SK-N-SH (cell line): ENCODE measurements around the gene C16orf87. TPM values are rescaled to one million over a fixed set of nuclear protein-coding genes. Genes with fewer than 3 reads are reported as not detected.
A peak's percentile ranks its signal among the peaks of the same experiment; 100 is the strongest.

Experiments
- CTCF ChIA-PET: fragments of 300-600, 350-600 bp; formaldehyde crosslinking; extraction: SDS; loops from one replicate; lab custom pipeline; 2021; lab: Yijun Ruan, JAX
- POLR2A ChIA-PET: fragments of 350-600 bp; sonication (Branson Sonifier 250); formaldehyde crosslinking; extraction: SDS; loops from one replicate; lab custom pipeline; 2020; ENCODE audit warnings: antibody characterized with exemption, inconsistent platforms; lab: Yijun Ruan, JAX
- DNase-seq: peaks from one replicate; pipeline ENCODE4 v3.0.0; 2012
- H2AFZ ChIP-seq: fragments of 200-600 bp; sonication (generic); 2 replicates; pipeline ENCODE4 v1.8.1; 2016; ENCODE audit warnings: antibody characterized with exemption, mild to moderate bottlenecking, low read depth
- H3F3A ChIP-seq: fragments of 200-600 bp; sonication (generic); replicated peaks from 2 replicates; pipeline ENCODE3; 2016; ENCODE audit warnings: antibody characterized with exemption, mild to moderate bottlenecking; ENCODE audit not compliant: insufficient read depth
- H3K27ac ChIP-seq, 2 experiments: fragments of 200-500 bp in 1 of 2; fragments of 200-600 bp in 1 of 2; sonication (Bioruptor generic) in 1 of 2; sonication (generic), shearing (Covaris generic) in 1 of 2; 2 replicates each; pipeline versions ENCODE4 v1.5.1 to v1.6.1; 2014 to 2016; ENCODE audit warnings: low read depth in 2 of 2, inconsistent platforms in 1 of 2, low read length in 1 of 2, mild to moderate bottlenecking in 1 of 2, mixed read lengths in 1 of 2
- H3K27me3 ChIP-seq: fragments of 200-600 bp; sonication (generic), shearing (Covaris generic); 2 replicates; pipeline ENCODE4 v1.6.1; 2016; ENCODE audit warnings: mixed run types; ENCODE audit not compliant: insufficient read depth
- H3K36me3 ChIP-seq, 2 experiments: fragments of 200-500 bp in 1 of 2; fragments of 200-600 bp in 1 of 2; sonication (Bioruptor generic) in 1 of 2; sonication (generic) in 1 of 2; replicated peaks in 1 of 2; 2 replicates each; pipeline versions ENCODE3 to v1.5.1; 2014 to 2016; ENCODE audit warnings: low read length in 1 of 2, mild to moderate bottlenecking in 1 of 2; ENCODE audit not compliant: insufficient read depth in 2 of 2, control insufficient read depth in 1 of 2
- H3K4me1 ChIP-seq, 2 experiments: fragments of 200-500 bp in 1 of 2; fragments of 200-600 bp in 1 of 2; sonication (Bioruptor generic) in 1 of 2; sonication (generic), shearing (Covaris generic) in 1 of 2; 2 replicates each; pipeline versions ENCODE4 v1.5.1 to v1.6.1; 2014 to 2016; ENCODE audit warnings: low read depth in 1 of 2, low read length in 1 of 2, mixed run types in 1 of 2; ENCODE audit not compliant: insufficient read depth in 2 of 2, control insufficient read depth in 1 of 2
- H3K4me2 ChIP-seq: fragments of 200-600 bp; sonication (generic), shearing (Covaris generic); 2 replicates; pipeline ENCODE4 v1.6.1; 2017; ENCODE audit warnings: mixed run types
- H3K4me3 ChIP-seq, 2 experiments: fragments of 200-500 bp in 1 of 2; fragments of 200-600 bp in 1 of 2; sonication (Bioruptor generic) in 1 of 2; sonication (generic), shearing (Covaris generic) in 1 of 2; 2 replicates each; pipeline versions ENCODE4 v1.5.1 to v1.8.1; 2014 to 2016; ENCODE audit warnings: low read depth in 2 of 2, inconsistent platforms in 1 of 2, low read length in 1 of 2, mild to moderate bottlenecking in 1 of 2, mixed read lengths in 1 of 2, moderate library complexity in 1 of 2
- H3K79me2 ChIP-seq: fragments of 200-600 bp; sonication (generic); 2 replicates; pipeline ENCODE4 v1.8.1; 2017; ENCODE audit warnings: mild to moderate bottlenecking; ENCODE audit not compliant: insufficient read depth
- H3K9ac ChIP-seq: fragments of 200-600 bp; sonication (generic); 2 replicates; pipeline ENCODE4 v1.6.1; 2017; ENCODE audit warnings: mixed run types
- H3K9me2 ChIP-seq: fragments of 200-600 bp; sonication (generic); 2 replicates; pipeline ENCODE4 v1.6.1; 2017; ENCODE audit warnings: mixed run types
- H3K9me3 ChIP-seq: fragments of 200-600 bp; sonication (generic); 2 replicates; pipeline ENCODE4 v1.6.1; 2017; ENCODE audit warnings: mixed run types, mild to moderate bottlenecking, moderate library complexity
- H4K20me1 ChIP-seq: fragments of 200-600 bp; sonication (generic); 2 replicates; pipeline ENCODE4 v1.6.1; 2017; ENCODE audit warnings: mild to moderate bottlenecking, mixed run types; ENCODE audit not compliant: insufficient read depth
- CTCF ChIP-seq: fragments of 200-600 bp; sonication (generic); IDR thresholded peaks from 2 replicates; pipeline ENCODE4 v1.6.1; 2017; ENCODE audit warnings: antibody characterized with exemption, mild to moderate bottlenecking, moderate library complexity
- ELF1 ChIP-seq: IDR thresholded peaks from 2 replicates; pipeline ENCODE4 v1.4.0; 2012
- FOSL2 ChIP-seq: IDR thresholded peaks from 2 replicates; pipeline ENCODE4 v1.4.0; 2012; ENCODE audit warnings: low read depth, mild to moderate bottlenecking, moderate library complexity, borderline replicate concordance
- MXI1 ChIP-seq: IDR thresholded peaks from 2 replicates; pipeline ENCODE4 v1.6.1; 2012; ENCODE audit warnings: mild to moderate bottlenecking, low read depth, low read length, improper control_type of control experiment
- NRF1 ChIP-seq: IDR thresholded peaks from 2 replicates; pipeline ENCODE4 v1.6.1; 2012; ENCODE audit warnings: low read depth, mild to moderate bottlenecking, low read length
- POLR2AphosphoS5 ChIP-seq: IDR thresholded peaks from 2 replicates; pipeline ENCODE4 v1.6.1; 2012; ENCODE audit warnings: low read depth, low read length
- RAD21 ChIP-seq: IDR thresholded peaks from 2 replicates; pipeline ENCODE4 v1.6.1; 2012; ENCODE audit warnings: mild to moderate bottlenecking, low read length
- RCOR1 ChIP-seq: fragments of 150-350 bp; IDR thresholded peaks from 2 replicates; pipeline ENCODE4 v1.6.1; 2017; ENCODE audit warnings: antibody characterized with exemption, low read length
- REST ChIP-seq: IDR thresholded peaks from 2 replicates; pipeline ENCODE4 v1.6.1; 2012; ENCODE audit warnings: mild to moderate bottlenecking, low read depth, low read length, moderate library complexity
- RFX5 ChIP-seq: IDR thresholded peaks from 2 replicates; pipeline ENCODE4 v1.6.1; 2012; ENCODE audit warnings: mild to moderate bottlenecking, improper control_type of control experiment, low read length
- RXRA ChIP-seq: IDR thresholded peaks from 2 replicates; pipeline ENCODE4 v1.4.0; 2012; ENCODE audit warnings: low read depth, mild to moderate bottlenecking, borderline replicate concordance
- SMC3 ChIP-seq: IDR thresholded peaks from 2 replicates; pipeline ENCODE4 v1.6.1; 2012; ENCODE audit warnings: low read depth, low read length, improper control_type of control experiment
- USF1 ChIP-seq: IDR thresholded peaks from 2 replicates; pipeline ENCODE4 v1.4.0; 2012; ENCODE audit warnings: low read depth, borderline replicate concordance
- YY1 ChIP-seq: IDR thresholded peaks from 2 replicates; pipeline ENCODE4 v1.4.0; 2012; ENCODE audit warnings: low read depth, mild to moderate bottlenecking
- ZBTB33 ChIP-seq: IDR thresholded peaks from 2 replicates; pipeline ENCODE4 v1.4.0; 2012; ENCODE audit warnings: low read depth, borderline replicate concordance
- WGBS: methylation state at CpG from one replicate; pipeline ENCODE4 v1.1.6; 2017; ENCODE audit warnings: low lambda C conversion rate; 5-methylcytosine and 5-hydroxymethylcytosine counted together
- polyA plus RNA-seq, 3 experiments: library from polyadenylated mRNA; depleted of rRNA; stranded (reverse); fragments of >200 nt; gene quantifications; 2 replicates each; pipeline ENCODE4 v1.2.3, GENCODE V29; 2012

The C16orf87 gene
- polyA plus RNA-seq, 1 of the 3 experiments (the other 2 are of a cell fraction), result 3.5 TPM

GRCh38 chr16:46853713-46854443 lies 22.9 kb upstream of the C16orf87 start:
- peak; percentile 83 for DNase-seq
- Histone ChIP-seq H2AFZ (no peak overlapping the region), H3K9ac (no peak overlapping the region), H3K79me2 (no peaks in the 10 kb centered on the region), H3K4me2 (no peak overlapping the region), H3K36me3 (no peaks in the 10 kb centered on the region), H3K4me3 (no peak overlapping the region; a peak in 1 of 4 replicates), H3K4me1 (peaks cover 0 to 2% of the 10 kb centered on the region in 2 experiments; a peak in 1 of 4 replicates), H3K9me3 (no peaks in the 10 kb centered on the region), H3F3A (no peaks in the 10 kb centered on the region), H3K9me2 (no peaks in the 10 kb centered on the region), H4K20me1 (no peaks in the 10 kb centered on the region), H3K27ac (no peak overlapping the region), H3K27me3 (no peaks in the 10 kb centered on the region)
- ChIA-PET POLR2A (interaction anchor here (0.5 to 1.3 kb wide), 3 partner anchors 55 to 144 kb away, joined by 4 to 5 read pairs (median 4); no protein-coding TSS in a partner anchor), CTCF (interaction anchor here (0.6 to 5.1 kb wide), 44 partner anchors 9 to 1780 kb away, joined by 3 to 231 read pairs (median 5); partner anchors contain the start of genes ABCC12 and GPT2)
- WGBS, result 2% methylated on average over 5 of the region's 5 CpGs
- TF ChIP-seq ELF1, result no peak
- no peak for TF ChIP-seq RXRA
- TF ChIP-seq REST, result no peak
- TF ChIP-seq RCOR1, result no peak
- TF ChIP-seq FOSL2, result no peak
- TF ChIP-seq RAD21, result peak; percentile 99
- no peak for TF ChIP-seq RFX5
- TF ChIP-seq YY1, result no peak
- TF ChIP-seq POLR2AphosphoS5, result no peak
- peak; percentile 86 for TF ChIP-seq CTCF
- TF ChIP-seq USF1, result no peak
- TF ChIP-seq SMC3, result peak; percentile 86
- TF ChIP-seq ZBTB33, result no peak
- 0 out of 2 replicates have a peak, but pooled peaks have one; percentile 20 for TF ChIP-seq MXI1
- no peak for TF ChIP-seq NRF1
- TF ChIP-seq, all 33 proteins: peak for 4
